ENCODE measurements around the gene PPP2R5C.
A peak's percentile ranks its signal among the peaks of the same experiment; 100 is the strongest.
"Not testable (repeated sequence)": the region's sequence is repeated elsewhere in the genome, so short reads cannot be mapped to it uniquely, and the experiment has no call there.

PPP2R5C gene

GRCh38 chr14:101727611-101728366, 33.7 kb upstream of the PPP2R5C start:
- DNase-seq, result no peak

GRCh38 chr14:101728367-101728742, 33.2 kb upstream of the PPP2R5C start:
- no peak for DNase-seq

- DNase-seq, result no peak
These were observed 32.1 kb upstream of the PPP2R5C start for GRCh38 chr14:101729382-101729781.

- not testable (repeated sequence) for DNase-seq
These were observed 31.4 kb upstream of the PPP2R5C start for GRCh38 chr14:101730157-101730556.

GRCh38 chr14:101730626-101731186, 30.8 kb upstream of the PPP2R5C start:
- DNase-seq, result no peak

- DNase-seq, result peak; percentile 34 to 54 (median 53)
These were observed 30.1 kb upstream of the PPP2R5C start for GRCh38 chr14:101731187-101732080.

GRCh38 chr14:101732118-101732517, 29.4 kb upstream of the PPP2R5C start:
- no peak for DNase-seq

GRCh38 chr14:101733211-101733610, 28.3 kb upstream of the PPP2R5C start:
- DNase-seq, result no peak

GRCh38 chr14:101734246-101734847, 27.2 kb upstream of the PPP2R5C start:
- no peak for DNase-seq

- DNase-seq, result no peak
These were observed 26.1 kb upstream of the PPP2R5C start for GRCh38 chr14:101735453-101735852.

- no peak for DNase-seq
These were observed 25.4 kb upstream of the PPP2R5C start for GRCh38 chr14:101736071-101736470.

GRCh38 chr14:101736585-101736984, 24.9 kb upstream of the PPP2R5C start:
- DNase-seq, result no peak

- DNase-seq, result no peak
These were observed 23.8 kb upstream of the PPP2R5C start for GRCh38 chr14:101737414-101738339.

- no peak for DNase-seq
These were observed 22.7 kb upstream of the PPP2R5C start for GRCh38 chr14:101738703-101739320.

GRCh38 chr14:101739446-101740141, 21.9 kb upstream of the PPP2R5C start:
- no peak for DNase-seq

GRCh38 chr14:101740981-101741380, 20.5 kb upstream of the PPP2R5C start:
- no peak for DNase-seq

GRCh38 chr14:101743701-101744100, 17.8 kb upstream of the PPP2R5C start:
- DNase-seq, result no peak

- DNase-seq, result not testable (repeated sequence)
These were observed 17.1 kb upstream of the PPP2R5C start for GRCh38 chr14:101744382-101744781.

- DNase-seq, result not testable (repeated sequence)
These were observed 11.8 kb upstream of the PPP2R5C start for GRCh38 chr14:101749756-101750155.

GRCh38 chr14:101754893-101755292, 6.6 kb upstream of the PPP2R5C start:
- no peak for DNase-seq
